ENCODE data around the gene WNT3A. TPM values are rescaled to one million over a fixed set of nuclear protein-coding genes. Genes with fewer than 3 reads are reported as not detected.

Gene WNT3A
- total RNA-seq, 1 experiment from 2014 or later: not detected

DNA sequence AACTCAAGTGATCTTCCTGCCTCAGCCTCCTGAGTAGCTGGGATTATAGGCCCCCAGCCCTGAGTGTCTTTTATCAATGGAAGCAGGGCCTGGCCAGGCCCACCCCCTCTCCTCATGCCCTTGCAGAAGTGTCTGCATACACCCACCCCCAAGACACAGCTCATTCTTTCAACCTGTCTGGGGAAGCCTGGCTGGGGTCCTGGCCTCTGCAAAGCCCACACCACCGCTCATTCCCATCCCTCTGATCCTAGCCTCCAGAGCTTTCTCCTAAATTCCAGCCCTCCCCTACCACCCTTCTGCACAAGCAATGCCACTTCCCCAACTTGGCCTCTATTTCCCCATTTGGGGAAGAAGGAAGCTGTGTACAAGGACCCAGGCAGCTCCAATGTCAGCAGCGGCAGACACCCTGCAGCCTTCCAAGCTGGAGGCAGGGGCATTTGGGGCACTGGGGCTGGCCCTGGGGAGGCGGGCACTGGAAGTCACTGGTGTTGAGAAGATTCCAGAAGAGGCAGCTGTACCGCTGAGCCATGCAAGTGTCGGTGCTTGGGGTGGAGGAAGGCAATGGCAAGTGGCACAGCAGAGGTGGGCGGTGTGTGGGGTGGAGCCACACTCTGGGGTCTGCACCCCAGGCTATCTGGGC, 42.0 kb downstream of the WNT3A start:
- DNase-seq (ENCODE audit: low spot score): no peak

DNA sequence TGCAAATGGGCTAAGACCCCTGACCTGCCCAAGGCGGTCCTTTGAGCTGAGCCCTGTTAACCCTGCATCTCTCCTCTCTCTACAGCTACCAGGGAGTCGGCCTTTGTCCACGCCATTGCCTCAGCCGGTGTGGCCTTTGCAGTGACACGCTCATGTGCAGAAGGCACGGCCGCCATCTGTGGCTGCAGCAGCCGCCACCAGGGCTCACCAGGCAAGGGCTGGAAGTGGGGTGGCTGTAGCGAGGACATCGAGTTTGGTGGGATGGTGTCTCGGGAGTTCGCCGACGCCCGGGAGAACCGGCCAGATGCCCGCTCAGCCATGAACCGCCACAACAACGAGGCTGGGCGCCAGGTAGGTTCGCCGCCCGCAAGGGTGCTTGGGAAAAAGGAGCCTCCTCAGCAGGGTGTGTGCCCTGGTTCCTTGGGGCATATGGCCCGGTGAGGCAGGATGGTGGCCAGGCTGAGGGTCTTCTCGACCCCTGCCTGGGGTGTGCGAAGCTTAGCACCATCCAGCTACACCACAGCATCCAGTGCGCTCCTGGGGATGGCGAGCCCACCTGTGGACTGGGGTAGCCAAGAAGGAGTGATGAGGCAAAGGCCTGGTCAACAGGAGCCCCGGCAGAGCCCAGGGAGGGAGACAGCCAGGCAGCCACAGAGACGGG, 43.9 kb downstream of the WNT3A start:
- no peak for DNase-seq (ENCODE audit: low spot score)

DNA sequence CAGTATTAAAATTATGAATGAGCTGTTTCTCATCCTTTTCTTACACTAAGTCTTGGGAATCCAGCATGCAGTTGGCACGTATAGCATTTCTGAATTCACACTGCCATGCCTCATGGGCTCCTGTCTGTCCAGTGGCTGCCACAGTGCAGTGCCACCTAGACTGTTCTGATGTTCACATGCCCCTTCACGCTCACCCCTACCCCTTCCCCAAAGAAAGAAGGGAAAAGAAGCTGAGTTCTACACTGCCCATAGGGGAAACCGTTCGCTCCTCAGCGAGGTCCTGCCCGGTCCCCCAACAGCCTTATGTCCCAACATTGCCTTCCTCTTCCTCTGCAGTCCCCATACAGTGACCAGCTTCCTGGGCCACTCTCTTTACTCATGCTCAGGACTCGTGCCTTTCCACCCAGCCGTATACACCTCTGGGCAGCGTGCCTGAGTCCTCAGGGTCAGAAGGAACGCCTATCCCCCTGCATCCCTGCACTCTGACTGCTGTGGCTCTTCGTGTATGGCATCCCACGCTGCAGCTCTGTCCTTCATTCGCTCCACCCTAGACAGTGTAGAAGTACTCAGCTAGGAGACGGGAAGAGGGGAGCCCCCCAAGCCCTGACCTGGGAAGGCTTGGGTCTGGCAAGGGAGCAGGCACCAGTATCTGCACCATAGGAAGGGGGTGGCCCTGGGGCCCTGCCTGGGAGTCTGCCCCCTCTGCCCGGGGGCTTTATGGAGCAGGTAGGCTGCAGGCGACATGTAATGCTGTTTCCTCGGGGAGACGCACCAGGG, 51.6 kb downstream of the WNT3A start:
- no peak for DNase-seq (ENCODE audit: low spot score)

DNA sequence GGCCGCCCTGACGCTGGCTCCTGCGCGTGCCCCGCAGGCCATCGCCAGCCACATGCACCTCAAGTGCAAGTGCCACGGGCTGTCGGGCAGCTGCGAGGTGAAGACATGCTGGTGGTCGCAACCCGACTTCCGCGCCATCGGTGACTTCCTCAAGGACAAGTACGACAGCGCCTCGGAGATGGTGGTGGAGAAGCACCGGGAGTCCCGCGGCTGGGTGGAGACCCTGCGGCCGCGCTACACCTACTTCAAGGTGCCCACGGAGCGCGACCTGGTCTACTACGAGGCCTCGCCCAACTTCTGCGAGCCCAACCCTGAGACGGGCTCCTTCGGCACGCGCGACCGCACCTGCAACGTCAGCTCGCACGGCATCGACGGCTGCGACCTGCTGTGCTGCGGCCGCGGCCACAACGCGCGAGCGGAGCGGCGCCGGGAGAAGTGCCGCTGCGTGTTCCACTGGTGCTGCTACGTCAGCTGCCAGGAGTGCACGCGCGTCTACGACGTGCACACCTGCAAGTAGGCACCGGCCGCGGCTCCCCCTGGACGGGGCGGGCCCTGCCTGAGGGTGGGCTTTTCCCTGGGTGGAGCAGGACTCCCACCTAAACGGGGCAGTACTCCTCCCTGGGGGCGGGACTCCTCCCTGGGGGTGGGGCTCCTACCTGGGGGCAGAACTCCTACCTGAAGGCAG, 52.3 kb downstream of the WNT3A start:
- DNase-seq (ENCODE audit: low spot score): no peak

DNA sequence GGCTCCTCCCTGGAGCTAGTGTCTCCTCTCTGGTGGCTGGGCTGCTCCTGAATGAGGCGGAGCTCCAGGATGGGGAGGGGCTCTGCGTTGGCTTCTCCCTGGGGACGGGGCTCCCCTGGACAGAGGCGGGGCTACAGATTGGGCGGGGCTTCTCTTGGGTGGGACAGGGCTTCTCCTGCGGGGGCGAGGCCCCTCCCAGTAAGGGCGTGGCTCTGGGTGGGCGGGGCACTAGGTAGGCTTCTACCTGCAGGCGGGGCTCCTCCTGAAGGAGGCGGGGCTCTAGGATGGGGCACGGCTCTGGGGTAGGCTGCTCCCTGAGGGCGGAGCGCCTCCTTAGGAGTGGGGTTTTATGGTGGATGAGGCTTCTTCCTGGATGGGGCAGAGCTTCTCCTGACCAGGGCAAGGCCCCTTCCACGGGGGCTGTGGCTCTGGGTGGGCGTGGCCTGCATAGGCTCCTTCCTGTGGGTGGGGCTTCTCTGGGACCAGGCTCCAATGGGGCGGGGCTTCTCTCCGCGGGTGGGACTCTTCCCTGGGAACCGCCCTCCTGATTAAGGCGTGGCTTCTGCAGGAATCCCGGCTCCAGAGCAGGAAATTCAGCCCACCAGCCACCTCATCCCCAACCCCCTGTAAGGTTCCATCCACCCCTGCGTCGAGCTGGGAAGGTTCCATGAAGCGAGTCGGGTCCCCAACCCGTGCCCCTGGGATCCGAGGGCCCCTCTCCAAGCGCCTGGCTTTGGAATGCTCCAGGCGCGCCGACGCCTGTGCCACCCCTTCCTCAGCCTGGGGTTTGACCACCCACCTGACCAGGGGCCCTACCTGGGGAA, 53.0 kb downstream of the WNT3A start:
- no peak for DNase-seq (ENCODE audit: low spot score)

DNA sequence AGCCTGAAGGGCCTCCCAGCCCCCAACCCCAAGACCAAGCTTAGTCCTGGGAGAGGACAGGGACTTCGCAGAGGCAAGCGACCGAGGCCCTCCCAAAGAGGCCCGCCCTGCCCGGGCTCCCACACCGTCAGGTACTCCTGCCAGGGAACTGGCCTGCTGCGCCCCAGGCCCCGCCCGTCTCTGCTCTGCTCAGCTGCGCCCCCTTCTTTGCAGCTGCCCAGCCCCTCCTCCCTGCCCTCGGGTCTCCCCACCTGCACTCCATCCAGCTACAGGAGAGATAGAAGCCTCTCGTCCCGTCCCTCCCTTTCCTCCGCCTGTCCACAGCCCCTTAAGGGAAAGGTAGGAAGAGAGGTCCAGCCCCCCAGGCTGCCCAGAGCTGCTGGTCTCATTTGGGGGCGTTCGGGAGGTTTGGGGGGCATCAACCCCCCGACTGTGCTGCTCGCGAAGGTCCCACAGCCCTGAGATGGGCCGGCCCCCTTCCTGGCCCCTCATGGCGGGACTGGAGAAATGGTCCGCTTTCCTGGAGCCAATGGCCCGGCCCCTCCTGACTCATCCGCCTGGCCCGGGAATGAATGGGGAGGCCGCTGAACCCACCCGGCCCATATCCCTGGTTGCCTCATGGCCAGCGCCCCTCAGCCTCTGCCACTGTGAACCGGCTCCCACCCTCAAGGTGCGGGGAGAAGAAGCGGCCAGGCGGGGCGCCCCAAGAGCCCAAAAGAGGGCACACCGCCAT, 53.8 kb downstream of the WNT3A start:
- DNase-seq (ENCODE audit: low spot score): no peak

DNA sequence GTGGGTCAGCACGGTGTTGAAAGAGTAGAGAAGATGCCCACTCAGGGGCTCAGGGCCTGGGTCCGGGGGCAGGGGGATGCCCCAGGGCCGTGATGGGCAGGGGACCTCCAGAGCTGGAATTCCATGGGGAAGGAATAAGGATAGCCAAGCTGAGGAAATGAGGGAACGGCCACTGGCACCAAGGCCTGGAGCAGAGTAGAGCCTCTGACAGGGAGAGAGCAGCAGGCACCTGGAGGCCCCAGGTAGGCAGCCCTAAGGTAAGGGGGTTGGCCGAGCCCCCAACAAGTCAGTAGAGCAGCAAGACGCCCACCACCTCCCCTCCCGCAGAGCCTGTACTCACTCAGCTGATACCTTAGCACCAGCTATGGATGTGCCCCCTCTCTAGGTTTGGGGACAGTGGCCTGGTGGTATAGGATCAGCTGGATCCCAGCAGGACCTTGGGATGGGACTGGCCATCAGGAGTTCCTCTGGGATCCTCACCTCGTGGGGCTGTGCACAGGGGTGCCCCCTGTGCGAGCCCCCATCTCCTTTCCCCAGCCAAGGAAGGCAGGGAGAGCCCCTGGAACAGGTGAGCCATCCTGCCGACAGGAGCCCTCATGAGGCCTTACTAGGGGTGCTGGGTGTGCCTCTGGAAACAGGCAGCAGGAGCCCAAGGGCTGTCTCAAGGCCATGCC, 54.8 kb downstream of the WNT3A start:
- DNase-seq (ENCODE audit: low spot score): no peak

DNA sequence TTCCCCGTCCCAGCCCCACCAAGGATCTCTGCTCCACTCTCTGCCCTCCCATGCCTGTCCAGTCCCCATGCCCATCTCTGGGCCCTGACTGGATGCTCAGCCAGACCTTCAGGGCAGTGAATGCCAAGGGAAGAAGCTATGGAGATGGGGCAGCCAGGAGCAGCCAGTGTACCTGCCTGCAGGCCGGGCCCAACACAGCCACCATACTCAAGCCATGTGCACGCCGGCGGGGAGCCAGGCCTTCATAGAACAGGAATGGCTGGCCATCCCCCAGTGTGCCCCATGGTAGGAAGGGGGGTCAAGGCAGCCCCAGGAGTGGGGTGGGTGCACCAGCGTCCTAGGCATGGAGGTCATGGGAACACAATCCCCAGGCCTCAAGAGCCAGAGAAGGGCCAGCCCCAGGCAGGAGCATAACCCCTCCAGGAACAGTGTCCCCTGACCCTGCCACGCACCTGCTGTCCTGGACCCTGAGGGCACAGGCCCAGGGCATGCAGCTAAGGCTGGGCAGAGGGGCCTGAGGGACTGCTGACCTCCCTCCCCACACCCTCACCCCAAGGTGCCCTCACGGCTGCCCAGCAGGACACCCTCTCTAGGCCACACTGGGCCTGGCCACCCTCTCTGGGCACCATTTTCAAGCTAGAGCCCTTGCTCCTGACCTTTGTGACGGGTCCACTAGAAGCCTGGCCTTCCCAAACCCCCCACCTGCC, 55.4 kb downstream of the WNT3A start:
- no peak for DNase-seq (ENCODE audit: low spot score)

DNA sequence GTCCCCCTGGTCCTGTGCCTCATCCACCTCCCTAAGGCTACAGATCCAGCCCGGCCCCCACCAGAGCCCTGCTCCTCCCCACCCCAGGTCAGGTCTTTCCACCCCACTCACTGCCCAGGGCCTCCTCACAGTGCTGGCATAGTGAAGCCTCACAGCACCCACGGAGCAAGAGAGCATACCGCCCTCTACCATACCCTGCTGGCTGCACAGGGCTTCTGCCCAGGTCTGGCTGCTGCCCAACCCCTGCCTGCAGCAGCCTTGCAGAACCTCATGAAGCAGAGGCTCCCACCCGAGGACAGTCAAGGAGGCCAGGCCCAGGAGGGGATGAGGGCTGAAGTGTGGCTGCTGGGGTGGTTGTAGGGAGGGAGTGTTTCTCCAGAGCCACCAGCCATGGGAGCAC, 56.0 kb downstream of the WNT3A start:
- no peak for DNase-seq (ENCODE audit: low spot score)

DNA sequence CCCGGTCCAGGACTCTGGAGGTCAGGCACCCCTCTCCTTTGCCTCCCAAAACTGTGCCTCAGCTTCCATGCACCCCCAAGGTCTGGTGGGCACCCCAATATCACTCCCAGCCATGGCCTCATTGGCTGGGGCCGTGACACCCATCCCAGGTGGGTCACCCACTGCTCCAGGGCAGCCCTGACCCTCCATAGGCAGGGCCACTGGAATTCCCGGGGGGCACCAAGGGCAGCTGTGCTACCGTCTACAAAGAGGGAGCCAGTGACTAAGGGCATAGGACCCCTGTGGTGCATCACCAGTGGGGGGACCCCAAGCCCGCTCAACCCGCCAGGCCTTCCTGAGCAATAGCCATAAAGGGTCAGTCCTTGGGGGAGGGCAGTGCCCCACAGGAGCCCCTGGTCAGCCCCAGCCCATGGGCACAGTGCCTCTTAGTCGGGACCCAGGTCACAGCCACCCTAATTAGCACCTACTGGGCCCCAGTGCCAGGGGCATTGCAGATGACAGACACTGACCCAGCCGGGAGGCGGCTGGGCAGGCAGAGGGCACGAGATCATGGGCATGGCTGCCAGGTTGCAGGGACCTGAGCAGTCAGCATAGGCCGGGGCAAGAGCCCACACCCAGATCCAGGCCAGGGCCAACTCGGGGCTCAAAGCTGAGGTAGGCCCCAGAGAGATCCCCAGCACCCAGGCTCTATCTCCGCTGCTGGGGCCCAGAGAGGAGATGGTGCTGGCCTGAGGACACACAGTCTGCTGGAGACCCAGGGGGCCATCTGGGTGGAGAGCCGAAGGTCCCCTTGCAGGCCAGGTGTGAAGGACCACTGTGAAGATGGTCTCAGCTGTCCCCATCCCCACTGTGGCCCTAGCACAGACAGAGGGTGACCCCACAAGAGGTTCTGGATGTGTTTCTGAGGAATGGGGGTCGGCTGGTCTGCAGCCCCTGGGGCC, 56.7 kb downstream of the WNT3A start:
- DNase-seq (ENCODE audit: low spot score): no peak

DNA sequence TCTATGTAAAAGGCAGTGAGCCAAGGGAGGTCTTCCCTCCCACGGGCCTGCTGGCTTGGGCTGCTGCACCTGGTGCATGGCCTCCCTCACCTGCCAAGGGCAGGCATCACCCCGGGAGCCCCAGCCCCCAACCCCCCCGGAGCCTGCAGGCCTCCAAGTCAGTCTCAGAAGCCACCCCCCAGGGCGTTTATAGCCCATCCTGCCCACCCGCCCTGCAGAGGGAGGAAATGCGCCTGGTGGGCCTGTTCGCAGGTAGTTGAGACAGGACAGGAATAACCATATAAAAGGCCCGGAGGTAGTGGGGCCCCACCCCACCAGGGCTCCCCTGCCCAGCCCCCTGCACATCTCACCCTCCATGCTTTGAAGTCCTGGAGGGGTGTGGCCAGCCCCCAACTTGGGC, 57.5 kb downstream of the WNT3A start:
- no peak for DNase-seq (ENCODE audit: low spot score)

DNA sequence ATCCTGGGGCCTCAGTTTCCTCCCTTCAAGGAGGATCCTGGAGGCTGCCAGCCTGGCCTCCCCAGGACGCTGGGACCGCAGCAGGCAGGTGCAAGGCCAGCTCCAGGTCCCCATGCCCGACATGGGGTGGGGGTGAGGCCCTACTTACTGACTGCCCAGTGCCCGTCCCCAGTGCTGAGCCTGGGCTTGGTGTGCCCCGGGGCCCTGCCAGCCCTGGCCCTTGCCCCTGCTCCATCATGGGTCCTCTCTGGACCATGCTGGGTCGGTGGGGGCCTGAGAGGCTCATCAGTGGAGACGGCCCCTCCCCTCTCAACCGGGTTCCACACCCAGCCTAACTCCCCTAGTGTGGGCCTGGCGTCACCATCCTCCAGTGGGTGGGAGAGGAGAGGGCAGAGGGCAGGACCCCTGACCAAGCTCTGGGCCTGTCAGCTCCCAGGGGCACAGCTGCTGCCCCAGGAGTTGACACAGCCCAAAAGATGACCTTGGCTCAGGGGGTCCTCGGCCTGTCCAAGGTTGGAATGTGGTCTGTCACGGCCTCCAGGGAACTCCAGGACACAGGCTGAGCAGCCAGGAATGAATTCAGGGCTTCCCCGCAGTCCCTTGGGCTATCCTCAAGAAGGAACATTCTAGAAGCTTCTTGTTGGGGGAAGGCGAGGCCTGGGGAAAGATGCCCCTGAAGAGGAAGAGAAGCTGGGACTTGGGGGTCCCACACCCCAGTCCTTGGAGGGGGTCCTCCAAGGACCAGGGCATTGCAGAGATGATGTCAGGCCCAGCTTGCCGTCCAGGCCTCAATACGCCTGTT, 58.1 kb downstream of the WNT3A start:
- DNase-seq (ENCODE audit: low spot score): no peak

DNA sequence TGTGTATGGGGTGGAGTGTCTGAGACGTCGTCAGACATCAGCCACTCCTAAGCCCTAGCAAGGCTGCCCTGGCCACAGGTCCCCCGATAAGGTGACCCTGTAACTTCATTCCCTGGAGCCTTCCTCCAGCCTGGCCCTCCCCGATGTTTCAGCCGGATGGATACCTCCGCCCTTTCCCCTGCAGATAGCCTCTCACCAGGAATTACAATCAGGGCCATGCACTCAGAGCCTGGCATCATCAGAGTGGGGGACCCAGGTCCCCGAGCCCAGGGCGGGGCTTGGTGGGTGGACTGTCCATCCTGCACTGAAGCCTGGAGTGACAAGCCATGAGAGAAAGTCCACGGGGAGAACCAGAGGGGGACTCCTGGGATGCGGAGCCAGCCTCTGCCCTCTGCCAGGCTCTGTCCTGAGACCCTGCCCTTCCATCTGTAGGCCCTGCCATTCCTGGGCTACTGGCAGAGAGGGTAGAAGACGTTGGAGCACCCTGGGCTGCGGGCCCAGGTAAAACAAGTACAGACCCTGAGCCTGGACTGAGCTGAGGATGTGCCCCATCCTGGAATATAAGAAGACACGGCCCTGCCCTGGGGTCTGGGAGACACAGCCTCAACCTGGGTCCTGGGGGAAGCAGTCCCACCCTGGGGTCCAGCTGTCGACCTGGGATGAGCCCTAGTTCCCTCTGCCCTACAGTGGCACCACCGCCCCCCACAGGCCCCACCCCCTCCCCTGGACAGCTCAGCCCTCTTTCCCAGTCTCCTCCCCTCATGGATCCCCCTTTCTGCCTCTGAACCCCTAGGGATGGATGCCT, 58.9 kb downstream of the WNT3A start:
- DNase-seq (ENCODE audit: low spot score): no peak

DNA sequence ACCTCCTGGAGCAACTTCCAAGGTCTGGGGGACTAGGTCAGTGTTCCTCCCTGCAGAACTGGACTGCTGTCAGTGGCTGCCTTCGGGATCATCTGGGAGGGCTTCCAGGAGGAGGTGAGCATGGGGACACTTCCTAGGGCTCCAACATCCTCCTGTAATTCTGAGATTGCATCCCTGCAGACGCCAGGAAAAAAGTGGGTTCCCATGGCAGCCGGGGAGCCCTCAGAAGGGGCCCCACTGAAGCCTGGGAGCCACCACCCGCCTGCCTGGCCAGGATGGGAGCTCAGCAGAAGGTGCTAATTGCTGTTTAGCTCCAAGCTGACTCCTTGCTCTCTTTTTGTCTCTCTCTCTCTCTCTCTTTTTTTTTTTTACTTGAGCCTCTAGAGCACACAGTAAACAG, 59.6 kb downstream of the WNT3A start:
- no peak for DNase-seq (ENCODE audit: low spot score)

DNA sequence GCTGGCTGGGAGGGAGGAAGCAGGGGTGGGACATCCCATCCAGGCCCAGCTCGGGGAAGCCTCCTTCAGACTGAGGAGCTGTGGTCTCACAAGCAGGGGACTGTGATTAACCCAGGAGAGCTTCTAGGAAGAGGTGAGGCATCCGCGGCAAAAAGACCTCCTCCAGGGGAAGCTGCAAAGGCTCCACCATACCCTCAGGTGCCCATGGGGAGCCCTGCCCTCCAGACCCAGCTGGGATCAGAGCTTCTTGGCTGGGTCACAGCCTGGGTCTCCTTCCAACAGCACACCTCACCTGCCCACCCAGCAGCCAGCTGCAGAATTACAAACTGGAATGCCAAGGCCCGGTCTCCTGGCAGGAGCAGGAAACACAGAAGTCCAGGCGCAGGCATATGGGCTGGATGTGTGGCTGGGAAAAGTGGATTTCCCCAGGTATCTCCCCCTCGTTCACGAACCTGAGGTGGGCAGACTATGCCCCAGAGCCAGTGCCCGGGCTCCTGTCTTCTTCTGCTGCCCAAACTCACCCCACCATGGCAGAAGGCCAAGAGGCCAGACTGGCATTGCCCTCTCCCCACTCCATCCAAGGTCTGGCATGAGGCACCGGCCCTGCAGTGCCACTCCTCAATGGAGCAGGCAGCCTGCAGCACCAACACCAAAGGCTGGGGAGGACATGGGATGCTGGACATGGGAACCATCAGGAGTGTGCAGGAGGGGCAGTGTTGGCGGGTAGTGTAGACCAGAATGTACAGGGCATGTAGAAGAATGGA, 60.3 kb downstream of the WNT3A start:
- DNase-seq (ENCODE audit: low spot score): no peak

DNA sequence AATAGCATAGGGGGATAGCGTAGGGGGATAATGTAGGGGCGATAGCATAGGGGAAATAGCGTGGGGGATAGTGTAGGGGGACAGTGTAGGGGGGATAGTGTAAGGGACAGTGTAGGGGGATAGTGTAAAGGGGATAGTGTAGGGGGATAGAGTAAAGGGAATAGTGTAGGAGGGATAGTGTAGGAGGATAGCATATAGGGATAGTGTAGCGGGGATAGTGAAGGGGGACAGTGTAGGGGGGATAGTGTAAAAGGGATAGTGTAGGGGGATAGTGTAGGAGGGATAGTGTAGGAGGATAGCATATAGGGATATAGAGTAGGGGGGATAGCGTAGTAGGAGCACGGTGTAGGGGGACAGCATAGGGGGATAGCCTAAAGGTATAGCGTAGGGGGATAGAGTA, 61.6 kb downstream of the WNT3A start:
- DNase-seq (ENCODE audit: low spot score): no peak
